HEK293 (cell line): Measurements from ENCODE around the gene ERICH4.

Experiments used
- IKZF3 ChIP-seq: fragments of 450-650 bp; IDR thresholded peaks from 2 replicates; pipeline ENCODE4 v1.5.0; 2018; ENCODE audit warnings: missing biosample characterization, mild to moderate bottlenecking, missing genetic modification characterization, moderate library complexity
- KLF1 ChIP-seq: fragments of 450-650 bp; formaldehyde crosslinking; IDR thresholded peaks from 2 replicates; pipeline ENCODE4 v1.5.1; 2016; ENCODE audit warnings: missing biosample characterization, missing genetic modification characterization
- KLF7 ChIP-seq: fragments of 450-650 bp; formaldehyde crosslinking; IDR thresholded peaks from 2 replicates; pipeline ENCODE4 v1.5.1; 2016; ENCODE audit warnings: missing biosample characterization, missing genetic modification characterization, borderline replicate concordance
- MZF1 ChIP-seq: fragments of 450-650 bp; formaldehyde crosslinking; IDR thresholded peaks from 2 replicates; pipeline ENCODE4 v1.5.1; 2017; ENCODE audit warnings: missing biosample characterization, missing genetic modification characterization, borderline replicate concordance
- RBAK ChIP-seq: fragments of 450-650 bp; formaldehyde crosslinking; IDR thresholded peaks from 2 replicates; pipeline ENCODE4 v1.5.1; 2016; ENCODE audit warnings: missing biosample characterization, missing genetic modification characterization
- SCRT2 ChIP-seq: fragments of 450-650 bp; formaldehyde crosslinking; IDR thresholded peaks from 2 replicates; pipeline ENCODE4 v1.5.1; 2016; ENCODE audit warnings: missing biosample characterization, missing genetic modification characterization
- SP2 ChIP-seq: fragments of 450-650 bp; formaldehyde crosslinking; IDR thresholded peaks from 2 replicates; pipeline ENCODE4 v1.5.1; 2016; ENCODE audit warnings: missing biosample characterization, missing genetic modification characterization
- YY1 ChIP-seq: fragments of 450-650 bp; formaldehyde crosslinking; IDR thresholded peaks from 2 replicates; pipeline ENCODE4 v1.5.1; 2018; ENCODE audit warnings: missing biosample characterization, missing genetic modification characterization
- ZBTB21 ChIP-seq: fragments of 450-650 bp; formaldehyde crosslinking; IDR thresholded peaks from 2 replicates; pipeline ENCODE4 v1.5.1; 2017; ENCODE audit warnings: missing biosample characterization, missing genetic modification characterization
- ZFP37 ChIP-seq: fragments of 450-650 bp; formaldehyde crosslinking; IDR thresholded peaks from 2 replicates; pipeline ENCODE4 v1.5.1; 2016; ENCODE audit warnings: missing biosample characterization, missing genetic modification characterization
- ZNF133 ChIP-seq: fragments of 450-650 bp; formaldehyde crosslinking; IDR thresholded peaks from 2 replicates; pipeline ENCODE4 v1.5.1; 2016; ENCODE audit warnings: missing biosample characterization, missing genetic modification characterization
- ZNF2 ChIP-seq: fragments of 450-650 bp; formaldehyde crosslinking; IDR thresholded peaks from 2 replicates; pipeline ENCODE4 v1.5.1; 2016; ENCODE audit warnings: missing biosample characterization, missing genetic modification characterization
- ZNF501 ChIP-seq: fragments of 450-650 bp; formaldehyde crosslinking; IDR thresholded peaks from 2 replicates; pipeline ENCODE4 v1.5.1; 2016; ENCODE audit warnings: missing biosample characterization, missing genetic modification characterization
- ZNF510 ChIP-seq: fragments of 450-650 bp; formaldehyde crosslinking; IDR thresholded peaks from 2 replicates; pipeline ENCODE4 v1.5.1; 2018; ENCODE audit warnings: mild to moderate bottlenecking, missing genetic modification characterization, missing biosample characterization; ENCODE audit not compliant: insufficient replicate concordance
- ZNF561 ChIP-seq: fragments of 450-650 bp; IDR thresholded peaks from 2 replicates; pipeline ENCODE4 v1.5.1; 2018; ENCODE audit warnings: missing biosample characterization, missing genetic modification characterization, borderline replicate concordance
- ZNF623 ChIP-seq: fragments of 450-650 bp; formaldehyde crosslinking; IDR thresholded peaks from 2 replicates; pipeline ENCODE4 v1.5.1; 2016; ENCODE audit warnings: missing biosample characterization, missing genetic modification characterization
- ZNF747 ChIP-seq: fragments of 450-650 bp; formaldehyde crosslinking; IDR thresholded peaks from 2 replicates; pipeline ENCODE4 v1.5.1; 2016; ENCODE audit warnings: missing biosample characterization, missing genetic modification characterization
- ZNF776 ChIP-seq: fragments of 450-650 bp; formaldehyde crosslinking; IDR thresholded peaks from 2 replicates; pipeline ENCODE4 v1.5.0; 2017; ENCODE audit warnings: missing biosample characterization, missing genetic modification characterization, borderline replicate concordance
- ZNF837 ChIP-seq: fragments of 450-650 bp; formaldehyde crosslinking; IDR thresholded peaks from 2 replicates; pipeline ENCODE4 v1.5.1; 2016; ENCODE audit warnings: missing biosample characterization, missing genetic modification characterization
- ZNF843 ChIP-seq: fragments of 450-650 bp; formaldehyde crosslinking; IDR thresholded peaks from 2 replicates; pipeline ENCODE4 v1.5.1; 2016; ENCODE audit warnings: missing biosample characterization, missing genetic modification characterization
- TF ChIP-seq, protein P1 (sequence below): fragments of 450-650 bp; formaldehyde crosslinking; IDR thresholded peaks from 2 replicates; pipeline ENCODE4 v1.5.1; 2016; ENCODE audit warnings: missing biosample characterization, missing genetic modification characterization
- TF ChIP-seq, protein P2 (sequence below): fragments of 450-650 bp; formaldehyde crosslinking; optimal IDR thresholded peaks from 2 replicates; pipeline ENCODE3; 2016; ENCODE audit warnings: missing biosample characterization, mild to moderate bottlenecking, missing genetic modification characterization
- TF ChIP-seq, protein P3 (sequence below): fragments of 450-650 bp; formaldehyde crosslinking; IDR thresholded peaks from 2 replicates; pipeline ENCODE4 v1.5.1; 2016; ENCODE audit warnings: missing biosample characterization, missing genetic modification characterization, borderline replicate concordance
- TF ChIP-seq, protein P4 (sequence below): fragments of 450-650 bp; formaldehyde crosslinking; conservative IDR thresholded peaks from 2 replicates; pipeline ENCODE4 v1.5.1; 2016; ENCODE audit warnings: low read depth, missing biosample characterization, missing genetic modification characterization
- TF ChIP-seq, protein P5 (sequence below): fragments of 450-650 bp; formaldehyde crosslinking; IDR thresholded peaks from 2 replicates; pipeline ENCODE4 v1.5.1; 2016; ENCODE audit warnings: missing biosample characterization, missing genetic modification characterization
- TF ChIP-seq, protein P6 (sequence below): fragments of 450-650 bp; formaldehyde crosslinking; IDR thresholded peaks from 2 replicates; pipeline ENCODE4 v1.5.1; 2017; ENCODE audit warnings: missing biosample characterization, missing genetic modification characterization

ERICH4 gene

DNA sequence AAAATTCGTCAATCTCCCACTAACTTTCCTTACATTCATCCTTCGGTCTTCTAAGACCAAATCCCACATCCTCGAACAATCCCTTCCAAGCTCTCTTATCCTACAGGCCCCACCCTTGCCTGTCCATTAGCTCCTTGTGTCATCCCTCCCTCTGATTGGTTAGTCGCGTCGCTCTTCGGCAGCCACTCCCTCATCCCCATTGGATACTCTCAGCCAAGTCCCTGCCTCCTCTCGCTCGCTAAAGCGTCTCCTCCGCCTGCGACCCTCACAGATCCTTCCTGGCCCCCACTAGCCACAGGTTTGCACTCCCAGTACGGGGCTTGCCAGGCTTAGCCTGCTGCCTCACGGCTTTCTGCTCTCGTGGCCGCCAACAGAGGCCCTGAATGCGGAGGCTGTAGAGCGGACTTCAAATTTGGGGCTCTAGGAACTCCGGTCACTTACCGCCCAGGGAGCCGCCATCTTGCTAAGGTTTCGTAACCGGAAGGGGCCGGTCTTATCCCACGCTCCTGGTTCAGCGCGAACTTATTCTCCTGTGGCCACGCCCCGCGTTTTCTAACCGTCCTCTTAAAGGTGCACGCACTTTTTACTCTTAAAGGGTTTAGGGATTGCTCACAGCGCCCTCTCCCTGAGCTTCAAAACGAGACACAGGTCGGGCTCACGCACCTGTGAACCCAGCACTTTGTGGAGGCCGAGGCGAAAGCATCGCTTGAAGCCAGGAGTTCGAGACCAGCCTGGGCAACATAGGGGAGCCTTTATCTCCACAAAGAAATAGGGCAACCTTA, 3.3 kb upstream of the ERICH4 start, which contains the start of gene DMAC2 (continued):
- TF ChIP-seq ZNF623 (tag by site-specific recombination) (no peak), ZNF501 (peak; percentile 87; the same call in 1 of the 2 replicates), ZFP37 (tag by site-specific recombination) (peak; percentile 45; the same call in 1 of the 2 replicates), SP2 (tag by site-specific recombination) (peak; percentile 94), RBAK (tag by site-specific recombination) (no peak), ZNF776 (no peak), SCRT2 (tag by site-specific recombination) (peak; percentile 93), ZNF837 (tag by site-specific recombination) (no peak), ZNF747 (tag by site-specific recombination) (no peak), YY1 (tag by site-specific recombination) (peak; percentile 91; the same call in 1 of the 2 replicates), KLF1 (tag by site-specific recombination) (peak; percentile 44; the same call in 1 of the 2 replicates), ZNF2 (peak; percentile 75; the same call in 1 of the 2 replicates), ZNF133 (no peak), ZNF510 (no peak), ZNF561 (tag by site-specific recombination) (peak; percentile 77), MZF1 (tag by site-specific recombination) (no peak), KLF7 (tag by site-specific recombination) (no peak), IKZF3 (tag by site-specific recombination) (peak; percentile 93), ZNF843 (tag by site-specific recombination) (peak; percentile 69; the same call in 1 of the 2 replicates), ZBTB21 (tag by site-specific recombination) (peak; percentile 49; the same call in 1 of the 2 replicates)
- TF ChIP-seq, protein P1, sequence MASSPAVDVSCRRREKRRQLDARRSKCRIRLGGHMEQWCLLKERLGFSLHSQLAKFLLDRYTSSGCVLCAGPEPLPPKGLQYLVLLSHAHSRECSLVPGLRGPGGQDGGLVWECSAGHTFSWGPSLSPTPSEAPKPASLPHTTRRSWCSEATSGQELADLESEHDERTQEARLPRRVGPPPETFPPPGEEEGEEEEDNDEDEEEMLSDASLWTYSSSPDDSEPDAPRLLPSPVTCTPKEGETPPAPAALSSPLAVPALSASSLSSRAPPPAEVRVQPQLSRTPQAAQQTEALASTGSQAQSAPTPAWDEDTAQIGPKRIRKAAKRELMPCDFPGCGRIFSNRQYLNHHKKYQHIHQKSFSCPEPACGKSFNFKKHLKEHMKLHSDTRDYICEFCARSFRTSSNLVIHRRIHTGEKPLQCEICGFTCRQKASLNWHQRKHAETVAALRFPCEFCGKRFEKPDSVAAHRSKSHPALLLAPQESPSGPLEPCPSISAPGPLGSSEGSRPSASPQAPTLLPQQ (tag by site-specific recombination), result peak; percentile 75; the same call in 1 of the 2 replicates
- TF ChIP-seq, protein P2, sequence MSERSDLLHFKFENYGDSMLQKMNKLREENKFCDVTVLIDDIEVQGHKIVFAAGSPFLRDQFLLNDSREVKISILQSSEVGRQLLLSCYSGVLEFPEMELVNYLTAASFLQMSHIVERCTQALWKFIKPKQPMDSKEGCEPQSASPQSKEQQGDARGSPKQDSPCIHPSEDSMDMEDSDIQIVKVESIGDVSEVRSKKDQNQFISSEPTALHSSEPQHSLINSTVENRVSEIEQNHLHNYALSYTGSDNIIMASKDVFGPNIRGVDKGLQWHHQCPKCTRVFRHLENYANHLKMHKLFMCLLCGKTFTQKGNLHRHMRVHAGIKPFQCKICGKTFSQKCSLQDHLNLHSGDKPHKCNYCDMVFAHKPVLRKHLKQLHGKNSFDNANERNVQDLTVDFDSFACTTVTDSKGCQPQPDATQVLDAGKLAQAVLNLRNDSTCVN (tag by site-specific recombination), result peak; percentile 41
- TF ChIP-seq, protein P3, sequence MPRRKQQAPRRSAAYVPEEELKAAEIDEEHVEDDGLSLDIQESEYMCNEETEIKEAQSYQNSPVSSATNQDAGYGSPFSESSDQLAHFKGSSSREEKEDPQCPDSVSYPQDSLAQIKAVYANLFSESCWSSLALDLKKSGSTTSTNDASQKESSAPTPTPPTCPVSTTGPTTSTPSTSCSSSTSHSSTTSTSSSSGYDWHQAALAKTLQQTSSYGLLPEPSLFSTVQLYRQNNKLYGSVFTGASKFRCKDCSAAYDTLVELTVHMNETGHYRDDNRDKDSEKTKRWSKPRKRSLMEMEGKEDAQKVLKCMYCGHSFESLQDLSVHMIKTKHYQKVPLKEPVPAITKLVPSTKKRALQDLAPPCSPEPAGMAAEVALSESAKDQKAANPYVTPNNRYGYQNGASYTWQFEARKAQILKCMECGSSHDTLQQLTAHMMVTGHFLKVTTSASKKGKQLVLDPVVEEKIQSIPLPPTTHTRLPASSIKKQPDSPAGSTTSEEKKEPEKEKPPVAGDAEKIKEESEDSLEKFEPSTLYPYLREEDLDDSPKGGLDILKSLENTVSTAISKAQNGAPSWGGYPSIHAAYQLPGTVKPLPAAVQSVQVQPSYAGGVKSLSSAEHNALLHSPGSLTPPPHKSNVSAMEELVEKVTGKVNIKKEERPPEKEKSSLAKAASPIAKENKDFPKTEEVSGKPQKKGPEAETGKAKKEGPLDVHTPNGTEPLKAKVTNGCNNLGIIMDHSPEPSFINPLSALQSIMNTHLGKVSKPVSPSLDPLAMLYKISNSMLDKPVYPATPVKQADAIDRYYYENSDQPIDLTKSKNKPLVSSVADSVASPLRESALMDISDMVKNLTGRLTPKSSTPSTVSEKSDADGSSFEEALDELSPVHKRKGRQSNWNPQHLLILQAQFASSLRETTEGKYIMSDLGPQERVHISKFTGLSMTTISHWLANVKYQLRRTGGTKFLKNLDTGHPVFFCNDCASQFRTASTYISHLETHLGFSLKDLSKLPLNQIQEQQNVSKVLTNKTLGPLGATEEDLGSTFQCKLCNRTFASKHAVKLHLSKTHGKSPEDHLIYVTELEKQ (tag by site-specific recombination), result no peak
- TF ChIP-seq, protein P4, sequence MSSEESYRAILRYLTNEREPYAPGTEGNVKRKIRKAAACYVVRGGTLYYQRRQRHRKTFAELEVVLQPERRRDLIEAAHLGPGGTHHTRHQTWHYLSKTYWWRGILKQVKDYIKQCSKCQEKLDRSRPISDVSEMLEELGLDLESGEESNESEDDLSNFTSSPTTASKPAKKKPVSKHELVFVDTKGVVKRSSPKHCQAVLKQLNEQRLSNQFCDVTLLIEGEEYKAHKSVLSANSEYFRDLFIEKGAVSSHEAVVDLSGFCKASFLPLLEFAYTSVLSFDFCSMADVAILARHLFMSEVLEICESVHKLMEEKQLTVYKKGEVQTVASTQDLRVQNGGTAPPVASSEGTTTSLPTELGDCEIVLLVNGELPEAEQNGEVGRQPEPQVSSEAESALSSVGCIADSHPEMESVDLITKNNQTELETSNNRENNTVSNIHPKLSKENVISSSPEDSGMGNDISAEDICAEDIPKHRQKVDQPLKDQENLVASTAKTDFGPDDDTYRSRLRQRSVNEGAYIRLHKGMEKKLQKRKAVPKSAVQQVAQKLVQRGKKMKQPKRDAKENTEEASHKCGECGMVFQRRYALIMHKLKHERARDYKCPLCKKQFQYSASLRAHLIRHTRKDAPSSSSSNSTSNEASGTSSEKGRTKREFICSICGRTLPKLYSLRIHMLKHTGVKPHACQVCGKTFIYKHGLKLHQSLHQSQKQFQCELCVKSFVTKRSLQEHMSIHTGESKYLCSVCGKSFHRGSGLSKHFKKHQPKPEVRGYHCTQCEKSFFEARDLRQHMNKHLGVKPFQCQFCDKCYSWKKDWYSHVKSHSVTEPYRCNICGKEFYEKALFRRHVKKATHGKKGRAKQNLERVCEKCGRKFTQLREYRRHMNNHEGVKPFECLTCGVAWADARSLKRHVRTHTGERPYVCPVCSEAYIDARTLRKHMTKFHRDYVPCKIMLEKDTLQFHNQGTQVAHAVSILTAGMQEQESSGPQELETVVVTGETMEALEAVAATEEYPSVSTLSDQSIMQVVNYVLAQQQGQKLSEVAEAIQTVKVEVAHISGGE, result peak; percentile 81
- TF ChIP-seq, protein P5, sequence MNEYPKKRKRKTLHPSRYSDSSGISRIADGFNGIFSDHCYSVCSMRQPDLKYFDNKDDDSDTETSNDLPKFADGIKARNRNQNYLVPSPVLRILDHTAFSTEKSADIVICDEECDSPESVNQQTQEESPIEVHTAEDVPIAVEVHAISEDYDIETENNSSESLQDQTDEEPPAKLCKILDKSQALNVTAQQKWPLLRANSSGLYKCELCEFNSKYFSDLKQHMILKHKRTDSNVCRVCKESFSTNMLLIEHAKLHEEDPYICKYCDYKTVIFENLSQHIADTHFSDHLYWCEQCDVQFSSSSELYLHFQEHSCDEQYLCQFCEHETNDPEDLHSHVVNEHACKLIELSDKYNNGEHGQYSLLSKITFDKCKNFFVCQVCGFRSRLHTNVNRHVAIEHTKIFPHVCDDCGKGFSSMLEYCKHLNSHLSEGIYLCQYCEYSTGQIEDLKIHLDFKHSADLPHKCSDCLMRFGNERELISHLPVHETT, result 0 out of 2 replicates have a peak, but pooled peaks have one; percentile 59
- TF ChIP-seq, protein P6, sequence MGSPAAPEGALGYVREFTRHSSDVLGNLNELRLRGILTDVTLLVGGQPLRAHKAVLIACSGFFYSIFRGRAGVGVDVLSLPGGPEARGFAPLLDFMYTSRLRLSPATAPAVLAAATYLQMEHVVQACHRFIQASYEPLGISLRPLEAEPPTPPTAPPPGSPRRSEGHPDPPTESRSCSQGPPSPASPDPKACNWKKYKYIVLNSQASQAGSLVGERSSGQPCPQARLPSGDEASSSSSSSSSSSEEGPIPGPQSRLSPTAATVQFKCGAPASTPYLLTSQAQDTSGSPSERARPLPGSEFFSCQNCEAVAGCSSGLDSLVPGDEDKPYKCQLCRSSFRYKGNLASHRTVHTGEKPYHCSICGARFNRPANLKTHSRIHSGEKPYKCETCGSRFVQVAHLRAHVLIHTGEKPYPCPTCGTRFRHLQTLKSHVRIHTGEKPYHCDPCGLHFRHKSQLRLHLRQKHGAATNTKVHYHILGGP, result no peak
